SK-N-SH (cell line): ENCODE data around the gene ARHGEF4. TPM values are rescaled to one million over a fixed set of nuclear protein-coding genes. Genes with fewer than 3 reads are reported as not detected.
A peak's percentile ranks its signal among the peaks of the same experiment; 100 is the strongest.

Source experiments
- CTCF ChIA-PET: fragments of 300-600, 350-600 bp; formaldehyde crosslinking; extraction: SDS; loops from one replicate; lab custom pipeline; 2021; lab: Yijun Ruan, JAX
- POLR2A ChIA-PET: fragments of 350-600 bp; sonication (Branson Sonifier 250); formaldehyde crosslinking; extraction: SDS; loops from one replicate; lab custom pipeline; 2020; ENCODE audit warnings: antibody characterized with exemption, inconsistent platforms; lab: Yijun Ruan, JAX
- DNase-seq: peaks from one replicate; pipeline ENCODE4 v3.0.0; 2012
- H2AFZ ChIP-seq: fragments of 200-600 bp; sonication (generic); 2 replicates; pipeline ENCODE4 v1.8.1; 2016; ENCODE audit warnings: antibody characterized with exemption, mild to moderate bottlenecking, low read depth
- H3F3A ChIP-seq: fragments of 200-600 bp; sonication (generic); replicated peaks from 2 replicates; pipeline ENCODE3; 2016; ENCODE audit warnings: antibody characterized with exemption, mild to moderate bottlenecking; ENCODE audit not compliant: insufficient read depth
- H3K27ac ChIP-seq, 2 experiments: fragments of 200-500 bp in 1 of 2; fragments of 200-600 bp in 1 of 2; sonication (Bioruptor generic) in 1 of 2; sonication (generic), shearing (Covaris generic) in 1 of 2; 2 replicates each; pipeline versions ENCODE4 v1.5.1 to v1.6.1; 2014 to 2016; ENCODE audit warnings: low read depth in 2 of 2, inconsistent platforms in 1 of 2, low read length in 1 of 2, mild to moderate bottlenecking in 1 of 2, mixed read lengths in 1 of 2
- H3K27me3 ChIP-seq: fragments of 200-600 bp; sonication (generic), shearing (Covaris generic); 2 replicates; pipeline ENCODE4 v1.6.1; 2016; ENCODE audit warnings: mixed run types; ENCODE audit not compliant: insufficient read depth
- H3K36me3 ChIP-seq, 2 experiments: fragments of 200-500 bp in 1 of 2; fragments of 200-600 bp in 1 of 2; sonication (Bioruptor generic) in 1 of 2; sonication (generic) in 1 of 2; replicated peaks in 1 of 2; 2 replicates each; pipeline versions ENCODE3 to v1.5.1; 2014 to 2016; ENCODE audit warnings: low read length in 1 of 2, mild to moderate bottlenecking in 1 of 2; ENCODE audit not compliant: insufficient read depth in 2 of 2, control insufficient read depth in 1 of 2
- H3K4me1 ChIP-seq, 2 experiments: fragments of 200-500 bp in 1 of 2; fragments of 200-600 bp in 1 of 2; sonication (Bioruptor generic) in 1 of 2; sonication (generic), shearing (Covaris generic) in 1 of 2; 2 replicates each; pipeline versions ENCODE4 v1.5.1 to v1.6.1; 2014 to 2016; ENCODE audit warnings: low read depth in 1 of 2, low read length in 1 of 2, mixed run types in 1 of 2; ENCODE audit not compliant: insufficient read depth in 2 of 2, control insufficient read depth in 1 of 2
- H3K4me2 ChIP-seq: fragments of 200-600 bp; sonication (generic), shearing (Covaris generic); 2 replicates; pipeline ENCODE4 v1.6.1; 2017; ENCODE audit warnings: mixed run types
- H3K4me3 ChIP-seq, 2 experiments: fragments of 200-500 bp in 1 of 2; fragments of 200-600 bp in 1 of 2; sonication (Bioruptor generic) in 1 of 2; sonication (generic), shearing (Covaris generic) in 1 of 2; 2 replicates each; pipeline versions ENCODE4 v1.5.1 to v1.8.1; 2014 to 2016; ENCODE audit warnings: low read depth in 2 of 2, inconsistent platforms in 1 of 2, low read length in 1 of 2, mild to moderate bottlenecking in 1 of 2, mixed read lengths in 1 of 2, moderate library complexity in 1 of 2
- H3K79me2 ChIP-seq: fragments of 200-600 bp; sonication (generic); 2 replicates; pipeline ENCODE4 v1.8.1; 2017; ENCODE audit warnings: mild to moderate bottlenecking; ENCODE audit not compliant: insufficient read depth
- H3K9ac ChIP-seq: fragments of 200-600 bp; sonication (generic); 2 replicates; pipeline ENCODE4 v1.6.1; 2017; ENCODE audit warnings: mixed run types
- H3K9me2 ChIP-seq: fragments of 200-600 bp; sonication (generic); 2 replicates; pipeline ENCODE4 v1.6.1; 2017; ENCODE audit warnings: mixed run types
- H3K9me3 ChIP-seq: fragments of 200-600 bp; sonication (generic); 2 replicates; pipeline ENCODE4 v1.6.1; 2017; ENCODE audit warnings: mixed run types, mild to moderate bottlenecking, moderate library complexity
- H4K20me1 ChIP-seq: fragments of 200-600 bp; sonication (generic); 2 replicates; pipeline ENCODE4 v1.6.1; 2017; ENCODE audit warnings: mild to moderate bottlenecking, mixed run types; ENCODE audit not compliant: insufficient read depth
- CHD2 ChIP-seq: fragments of 150-350 bp; IDR thresholded peaks from 2 replicates; pipeline ENCODE4 v1.6.1; 2018; ENCODE audit warnings: low read length; ENCODE audit not compliant: partially characterized antibody
- FOSL2 ChIP-seq: IDR thresholded peaks from 2 replicates; pipeline ENCODE4 v1.4.0; 2012; ENCODE audit warnings: low read depth, mild to moderate bottlenecking, moderate library complexity, borderline replicate concordance
- FOXJ3 ChIP-seq: sonication (generic); formaldehyde crosslinking; IDR thresholded peaks from 2 replicates; pipeline ENCODE4 v1.5.1; 2020; ENCODE audit warnings: mild to moderate bottlenecking, missing genetic modification reagents
- FOXM1 ChIP-seq: IDR thresholded peaks from 2 replicates; pipeline ENCODE4 v1.4.0; 2012; ENCODE audit warnings: low read depth, mild to moderate bottlenecking
- GABPA ChIP-seq: IDR thresholded peaks from 2 replicates; pipeline ENCODE4 v1.4.0; 2012; ENCODE audit warnings: low read depth, mild to moderate bottlenecking
- GATA2 ChIP-seq: sonication (generic); formaldehyde crosslinking; IDR thresholded peaks from 2 replicates; pipeline ENCODE4 v1.5.0; 2020; ENCODE audit warnings: mild to moderate bottlenecking, missing genetic modification reagents
- IRF3 ChIP-seq: fragments of 150-350 bp; IDR thresholded peaks from 2 replicates; pipeline ENCODE4 v1.6.1; 2016; ENCODE audit warnings: mild to moderate bottlenecking, low read depth, low read length
- JUND ChIP-seq: IDR thresholded peaks from 2 replicates; pipeline ENCODE4 v1.4.0; 2012
- MXI1 ChIP-seq: IDR thresholded peaks from 2 replicates; pipeline ENCODE4 v1.6.1; 2012; ENCODE audit warnings: mild to moderate bottlenecking, low read depth, low read length, improper control_type of control experiment
- NFIC ChIP-seq: IDR thresholded peaks from 2 replicates; pipeline ENCODE4 v1.4.0; 2012; ENCODE audit warnings: borderline replicate concordance
- REST ChIP-seq: IDR thresholded peaks from 2 replicates; pipeline ENCODE4 v1.6.1; 2012; ENCODE audit warnings: mild to moderate bottlenecking, low read depth, low read length, moderate library complexity
- RFX5 ChIP-seq: IDR thresholded peaks from 2 replicates; pipeline ENCODE4 v1.6.1; 2012; ENCODE audit warnings: mild to moderate bottlenecking, improper control_type of control experiment, low read length
- RXRA ChIP-seq: IDR thresholded peaks from 2 replicates; pipeline ENCODE4 v1.4.0; 2012; ENCODE audit warnings: low read depth, mild to moderate bottlenecking, borderline replicate concordance
- SIN3A ChIP-seq: IDR thresholded peaks from 2 replicates; pipeline ENCODE4 v1.6.1; 2012; ENCODE audit warnings: low read depth, mild to moderate bottlenecking, low read length, moderate library complexity, borderline replicate concordance
- TAF1 ChIP-seq: IDR thresholded peaks from 2 replicates; pipeline ENCODE4 v1.6.1; 2012; ENCODE audit warnings: low read depth, mild to moderate bottlenecking, low read length, moderate library complexity, borderline replicate concordance
- TEAD4 ChIP-seq: IDR thresholded peaks from 2 replicates; pipeline ENCODE4 v1.4.0; 2012; ENCODE audit warnings: mild to moderate bottlenecking, borderline replicate concordance; ENCODE audit not compliant: insufficient read depth
- WGBS: methylation state at CpG from one replicate; pipeline ENCODE4 v1.1.6; 2017; ENCODE audit warnings: low lambda C conversion rate; 5-methylcytosine and 5-hydroxymethylcytosine counted together
- polyA plus RNA-seq, 3 experiments: library from polyadenylated mRNA; depleted of rRNA; stranded (reverse); fragments of >200 nt; gene quantifications; 2 replicates each; pipeline ENCODE4 v1.2.3, GENCODE V29; 2012
- TF ChIP-seq, protein P1 (sequence below): IDR thresholded peaks from 2 replicates; pipeline ENCODE4 v1.4.0; 2012; ENCODE audit warnings: low read depth
- TF ChIP-seq, protein P2 (sequence below): IDR thresholded peaks from 2 replicates; pipeline ENCODE4; 2012
- TF ChIP-seq, protein P3 (sequence below): fragments of 200-600 bp; sonication (generic); IDR thresholded peaks from 2 replicates; pipeline ENCODE4 v1.6.1; 2017; ENCODE audit warnings: antibody characterized with exemption, mild to moderate bottlenecking, moderate library complexity

The ARHGEF4 gene
- polyA plus RNA-seq, 1 of the 3 experiments (the other 2 are of a cell fraction), result 2.3 TPM

GRCh38 chr2:130963196-130963848 is 126.6 kb downstream of the ARHGEF4 start:
- WGBS, result 8% methylated on average over 15 of the region's 90 CpGs
- peaks cover 21% of the 10 kb centered on the region for H3K27me3 ChIP-seq
- no peak overlapping the region for H2AFZ ChIP-seq
- H3K79me2 ChIP-seq, result no peaks in the 10 kb centered on the region
- H3K36me3 ChIP-seq, result no peaks in the 10 kb centered on the region
- peak overlapping the region in 1 of 2 experiments; percentile 31; a peak in 1 of 4 replicates for H3K4me3 ChIP-seq
- no peaks in the 10 kb centered on the region for H3K9me2 ChIP-seq
- H3K4me2 ChIP-seq, result no peak overlapping the region
- no peak for TF ChIP-seq TEAD4
- TF ChIP-seq, protein P1, sequence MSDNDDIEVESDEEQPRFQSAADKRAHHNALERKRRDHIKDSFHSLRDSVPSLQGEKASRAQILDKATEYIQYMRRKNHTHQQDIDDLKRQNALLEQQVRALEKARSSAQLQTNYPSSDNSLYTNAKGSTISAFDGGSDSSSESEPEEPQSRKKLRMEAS, result no peak
- no peak for TF ChIP-seq FOXM1
- no peak for TF ChIP-seq REST
- no peak for TF ChIP-seq FOSL2
- TF ChIP-seq MXI1, result no peak
- TF ChIP-seq IRF3, result no peak
- TF ChIP-seq RFX5, result no peak
- TF ChIP-seq, protein P2, sequence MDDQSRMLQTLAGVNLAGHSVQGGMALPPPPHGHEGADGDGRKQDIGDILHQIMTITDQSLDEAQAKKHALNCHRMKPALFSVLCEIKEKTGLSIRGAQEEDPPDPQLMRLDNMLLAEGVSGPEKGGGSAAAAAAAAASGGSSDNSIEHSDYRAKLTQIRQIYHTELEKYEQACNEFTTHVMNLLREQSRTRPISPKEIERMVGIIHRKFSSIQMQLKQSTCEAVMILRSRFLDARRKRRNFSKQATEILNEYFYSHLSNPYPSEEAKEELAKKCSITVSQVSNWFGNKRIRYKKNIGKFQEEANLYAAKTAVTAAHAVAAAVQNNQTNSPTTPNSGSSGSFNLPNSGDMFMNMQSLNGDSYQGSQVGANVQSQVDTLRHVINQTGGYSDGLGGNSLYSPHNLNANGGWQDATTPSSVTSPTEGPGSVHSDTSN, result no peak
- no peak for TF ChIP-seq GABPA
- TF ChIP-seq, protein P3, sequence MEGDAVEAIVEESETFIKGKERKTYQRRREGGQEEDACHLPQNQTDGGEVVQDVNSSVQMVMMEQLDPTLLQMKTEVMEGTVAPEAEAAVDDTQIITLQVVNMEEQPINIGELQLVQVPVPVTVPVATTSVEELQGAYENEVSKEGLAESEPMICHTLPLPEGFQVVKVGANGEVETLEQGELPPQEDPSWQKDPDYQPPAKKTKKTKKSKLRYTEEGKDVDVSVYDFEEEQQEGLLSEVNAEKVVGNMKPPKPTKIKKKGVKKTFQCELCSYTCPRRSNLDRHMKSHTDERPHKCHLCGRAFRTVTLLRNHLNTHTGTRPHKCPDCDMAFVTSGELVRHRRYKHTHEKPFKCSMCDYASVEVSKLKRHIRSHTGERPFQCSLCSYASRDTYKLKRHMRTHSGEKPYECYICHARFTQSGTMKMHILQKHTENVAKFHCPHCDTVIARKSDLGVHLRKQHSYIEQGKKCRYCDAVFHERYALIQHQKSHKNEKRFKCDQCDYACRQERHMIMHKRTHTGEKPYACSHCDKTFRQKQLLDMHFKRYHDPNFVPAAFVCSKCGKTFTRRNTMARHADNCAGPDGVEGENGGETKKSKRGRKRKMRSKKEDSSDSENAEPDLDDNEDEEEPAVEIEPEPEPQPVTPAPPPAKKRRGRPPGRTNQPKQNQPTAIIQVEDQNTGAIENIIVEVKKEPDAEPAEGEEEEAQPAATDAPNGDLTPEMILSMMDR, result no peak
- no peak for TF ChIP-seq SIN3A
- TF ChIP-seq GATA2 (CRISPR knock-in tag), result no peak
- TF ChIP-seq NFIC, result no peak
- TF ChIP-seq FOXJ3, result no peak
- TF ChIP-seq TAF1, result no peak
- no peak for TF ChIP-seq JUND
- no peak for TF ChIP-seq RXRA
- no peak for TF ChIP-seq CHD2
- H3K9ac ChIP-seq, result no peak overlapping the region
- peaks cover 0 to 8% of the 10 kb centered on the region in 2 experiments; a peak in 1 of 4 replicates for H3K4me1 ChIP-seq
- H4K20me1 ChIP-seq, result no peaks in the 10 kb centered on the region
- no peaks in the 10 kb centered on the region for H3K9me3 ChIP-seq
- peak; percentile 81 for DNase-seq
- no peak overlapping the region for H3K27ac ChIP-seq
- H3F3A ChIP-seq, result no peaks in the 10 kb centered on the region
- ChIA-PET POLR2A (no interaction called here), CTCF (interaction anchor here (0.6 to 3.0 kb wide), 10 partner anchors 10 to 166 kb away, joined by 3 to 16 read pairs (median 4); no protein-coding TSS in a partner anchor)
